Measurements from ENCODE around the gene CNOT9. TPM values are rescaled to one million over a fixed set of nuclear protein-coding genes. Genes with fewer than 3 reads are reported as not detected.
A peak's percentile ranks its signal among the peaks of the same experiment; 100 is the strongest.

Gene CNOT9
- total RNA-seq, 1 donor from 2014 or later: 30.9 TPM

DNA sequence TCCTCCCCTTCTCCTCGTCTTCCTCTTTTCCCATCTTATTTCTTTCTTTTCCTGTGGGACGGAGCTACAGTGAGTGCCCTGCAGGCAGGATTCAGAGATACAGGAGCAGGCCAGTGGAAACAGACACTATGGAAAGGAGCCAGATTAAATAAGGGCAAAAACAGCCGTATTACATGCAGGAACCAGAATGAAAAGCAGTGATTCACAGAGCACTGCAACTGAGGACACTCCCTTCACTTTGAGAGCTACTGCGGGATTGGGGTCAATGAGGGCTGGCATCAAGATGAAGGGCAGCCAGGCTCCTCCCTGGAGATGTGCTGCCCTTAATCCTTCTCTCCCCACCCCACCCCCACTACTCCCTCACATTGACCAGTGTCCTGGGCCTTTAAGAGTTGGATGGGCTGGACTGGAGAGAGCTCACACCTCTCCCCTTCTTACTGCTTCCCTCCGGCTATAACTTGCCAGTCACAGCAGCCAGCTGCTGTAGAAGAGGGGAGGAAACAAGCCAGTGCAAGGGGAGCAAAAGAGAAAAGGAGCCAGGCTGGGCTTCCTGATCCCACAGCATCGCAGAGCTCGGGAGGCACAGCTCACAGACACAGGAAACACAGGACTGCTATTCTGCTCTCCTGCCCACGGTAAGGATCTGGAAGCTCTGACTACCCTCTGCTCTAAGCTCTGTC lies 38.9 kb downstream of the CNOT9 start, which contains the start of gene PLCD4:
Gene PLCD4 (plus strand): TSS at position 464 of the 680 bp plus-strand sequence. CDS start 7,841 bp downstream, outside the sequence.
- H3K4me1 ChIP-seq: peaks cover 4% of the 10 kb centered on the region
- ATAC-seq (peak; percentile 64), DNase-seq (no peak)
- H3K9me3 ChIP-seq: no peaks in the 10 kb centered on the region
- H3K27me3 ChIP-seq: no peaks in the 10 kb centered on the region
- H3K4me3 ChIP-seq: peak within 1 kb of the TSS; percentile 10
- TF ChIP-seq, protein P1, sequence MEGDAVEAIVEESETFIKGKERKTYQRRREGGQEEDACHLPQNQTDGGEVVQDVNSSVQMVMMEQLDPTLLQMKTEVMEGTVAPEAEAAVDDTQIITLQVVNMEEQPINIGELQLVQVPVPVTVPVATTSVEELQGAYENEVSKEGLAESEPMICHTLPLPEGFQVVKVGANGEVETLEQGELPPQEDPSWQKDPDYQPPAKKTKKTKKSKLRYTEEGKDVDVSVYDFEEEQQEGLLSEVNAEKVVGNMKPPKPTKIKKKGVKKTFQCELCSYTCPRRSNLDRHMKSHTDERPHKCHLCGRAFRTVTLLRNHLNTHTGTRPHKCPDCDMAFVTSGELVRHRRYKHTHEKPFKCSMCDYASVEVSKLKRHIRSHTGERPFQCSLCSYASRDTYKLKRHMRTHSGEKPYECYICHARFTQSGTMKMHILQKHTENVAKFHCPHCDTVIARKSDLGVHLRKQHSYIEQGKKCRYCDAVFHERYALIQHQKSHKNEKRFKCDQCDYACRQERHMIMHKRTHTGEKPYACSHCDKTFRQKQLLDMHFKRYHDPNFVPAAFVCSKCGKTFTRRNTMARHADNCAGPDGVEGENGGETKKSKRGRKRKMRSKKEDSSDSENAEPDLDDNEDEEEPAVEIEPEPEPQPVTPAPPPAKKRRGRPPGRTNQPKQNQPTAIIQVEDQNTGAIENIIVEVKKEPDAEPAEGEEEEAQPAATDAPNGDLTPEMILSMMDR (IDR thresholded peaks at IDR 0.05): no peak
- no peak within 1 kb of the TSS for H3K27ac ChIP-seq
- intact Hi-C loops (cut with DNase I): no loop called here
- no peaks in the 10 kb centered on the region for H3K36me3 ChIP-seq

DNA sequence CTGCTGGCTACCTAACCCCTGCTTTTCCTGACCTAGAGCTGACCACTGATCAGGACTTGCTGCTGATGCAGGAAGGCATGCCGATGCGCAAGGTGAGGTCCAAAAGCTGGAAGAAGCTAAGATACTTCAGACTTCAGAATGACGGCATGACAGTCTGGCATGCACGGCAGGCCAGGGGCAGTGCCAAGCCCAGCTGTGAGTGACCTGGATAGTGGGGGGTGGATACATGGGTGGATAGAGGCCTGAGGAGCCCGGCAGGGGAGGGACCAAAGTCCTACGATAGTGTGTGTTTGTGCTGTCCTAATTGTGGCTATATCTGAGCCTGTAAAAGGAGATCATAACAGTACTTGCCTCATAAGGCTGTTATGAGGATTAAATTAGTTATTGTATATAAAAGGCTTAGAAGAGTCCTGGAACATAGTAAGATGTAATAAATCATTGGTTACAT lies 47.3 kb downstream of the CNOT9 start:
- H3K27ac ChIP-seq: no peak overlapping the region
- no peak overlapping the region for H3K4me3 ChIP-seq
- H3K9me3 ChIP-seq: no peaks in the 10 kb centered on the region
- TF ChIP-seq, protein P1 (IDR thresholded peaks at IDR 0.05): no peak
- H3K4me1 ChIP-seq: no peaks in the 10 kb centered on the region
- no peak for DNase-seq
- no peaks in the 10 kb centered on the region for H3K27me3 ChIP-seq
- intact Hi-C loops (cut with DNase I): no loop called here
- H3K36me3 ChIP-seq: no peaks in the 10 kb centered on the region
- no peak for ATAC-seq

DNA sequence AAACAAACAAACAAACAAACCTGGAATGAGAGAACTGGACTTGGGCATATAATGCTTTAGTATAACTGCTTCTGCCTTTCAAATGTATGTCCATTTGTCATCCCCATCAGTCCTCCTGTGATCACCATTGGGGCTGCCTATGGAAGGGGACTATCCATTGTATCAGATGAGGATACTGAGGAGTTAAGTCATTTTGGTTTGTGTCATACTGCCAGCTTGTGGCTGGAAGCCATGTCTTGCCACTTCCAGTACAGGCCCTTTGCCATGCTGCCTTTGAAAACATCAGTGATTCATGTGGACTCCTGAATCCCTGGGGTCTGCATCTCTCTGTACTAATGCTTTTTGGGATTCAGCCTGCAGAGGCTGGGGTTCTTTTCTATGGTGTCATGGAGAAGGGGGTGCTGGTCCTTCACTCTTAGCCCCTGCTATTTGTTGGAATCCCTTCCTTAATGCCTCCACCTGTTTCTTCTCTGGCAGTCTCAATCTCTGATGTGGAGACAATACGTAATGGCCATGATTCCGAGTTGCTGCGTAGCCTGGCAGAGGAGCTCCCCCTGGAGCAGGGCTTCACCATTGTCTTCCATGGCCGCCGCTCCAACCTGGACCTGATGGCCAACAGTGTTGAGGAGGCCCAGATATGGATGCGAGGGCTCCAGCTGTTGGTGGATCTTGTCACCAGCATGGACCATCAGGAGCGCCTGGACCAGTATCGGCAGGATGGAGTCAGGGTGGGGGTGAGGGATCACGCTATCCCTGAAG lies 49.6 kb downstream of the CNOT9 start:
- Histone ChIP-seq H3K4me3 (no peak overlapping the region), H3K27ac (no peak overlapping the region), H3K9me3 (no peaks in the 10 kb centered on the region), H3K4me1 (no peaks in the 10 kb centered on the region), H3K27me3 (no peaks in the 10 kb centered on the region), H3K36me3 (no peaks in the 10 kb centered on the region)
- DNase-seq (no peak), ATAC-seq (no peak)
- intact Hi-C loops (cut with DNase I): no loop called here
- TF ChIP-seq, protein P1 (IDR thresholded peaks at IDR 0.05): no peak

DNA sequence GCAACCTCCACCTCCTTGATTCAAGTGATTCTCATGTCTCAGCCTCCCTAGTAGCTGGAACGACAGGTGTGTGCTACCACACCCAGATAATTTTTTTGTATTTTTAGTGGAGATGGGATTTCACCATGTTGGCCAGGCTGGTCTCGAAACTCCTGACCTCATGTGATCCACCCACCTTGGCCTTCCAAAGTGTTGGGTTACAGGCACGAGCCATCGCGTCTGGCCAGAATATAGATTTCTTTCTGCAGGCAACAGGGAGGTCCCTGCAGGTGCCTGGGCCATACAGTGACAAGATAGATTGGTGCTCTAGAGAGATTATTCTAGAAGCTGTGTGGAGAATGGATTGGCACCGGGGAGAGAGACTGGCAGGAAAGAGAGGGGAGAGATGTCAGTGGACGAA lies 52.4 kb downstream of the CNOT9 start:
- TF ChIP-seq, protein P1 (IDR thresholded peaks at IDR 0.05): no peak
- intact Hi-C loops (cut with DNase I): no loop called here
- H3K4me1 ChIP-seq: no peaks in the 10 kb centered on the region
- DNase-seq: no peak
- no peak overlapping the region for H3K4me3 ChIP-seq
- ATAC-seq: no peak
- H3K27me3 ChIP-seq: no peaks in the 10 kb centered on the region
- no peaks in the 10 kb centered on the region for H3K9me3 ChIP-seq
- H3K36me3 ChIP-seq: no peaks in the 10 kb centered on the region
- no peak overlapping the region for H3K27ac ChIP-seq

DNA sequence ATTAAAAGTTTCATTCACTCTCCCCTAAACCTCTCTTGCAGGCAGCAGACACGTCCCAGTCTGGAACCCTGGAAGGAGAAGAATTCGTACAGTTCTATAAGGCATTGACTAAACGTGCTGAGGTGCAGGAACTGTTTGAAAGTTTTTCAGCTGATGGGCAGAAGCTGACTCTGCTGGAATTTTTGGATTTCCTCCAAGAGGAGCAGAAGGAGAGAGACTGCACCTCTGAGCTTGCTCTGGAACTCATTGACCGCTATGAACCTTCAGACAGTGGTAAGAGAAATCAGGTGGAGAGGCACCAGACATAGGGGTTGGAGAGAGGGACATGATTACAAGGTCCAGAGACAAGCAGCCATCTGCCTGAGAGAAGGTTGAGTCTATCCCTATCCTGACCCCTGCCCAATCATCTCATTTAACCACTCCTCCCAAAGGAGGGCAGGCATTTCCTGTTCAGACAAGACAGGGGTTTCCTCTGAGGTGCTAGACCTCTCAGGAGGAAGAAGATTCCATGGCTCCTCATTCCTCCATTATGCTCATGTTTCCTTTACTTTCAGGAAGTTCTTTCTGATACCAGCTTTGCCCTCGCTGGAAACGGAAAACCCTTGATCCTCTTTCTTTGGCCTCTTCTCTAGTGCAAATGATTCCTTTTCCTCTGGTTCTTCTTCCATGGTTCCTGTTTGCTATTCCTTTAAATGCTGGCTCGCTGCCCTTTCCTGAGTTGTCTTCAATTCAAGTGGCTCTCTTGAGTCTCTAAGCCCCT lies 54.1 kb downstream of the CNOT9 start:
- no peak overlapping the region for H3K27ac ChIP-seq
- DNase-seq (no peak), ATAC-seq (no peak)
- H3K27me3 ChIP-seq: no peaks in the 10 kb centered on the region
- intact Hi-C loops (cut with DNase I): no loop called here
- no peaks in the 10 kb centered on the region for H3K4me1 ChIP-seq
- TF ChIP-seq, protein P1 (IDR thresholded peaks at IDR 0.05): no peak
- H3K4me3 ChIP-seq: no peak overlapping the region
- H3K36me3 ChIP-seq: no peaks in the 10 kb centered on the region
- H3K9me3 ChIP-seq: no peaks in the 10 kb centered on the region
